Panc1 (cell line): ENCODE results near the gene MCF2L2.
A peak's percentile ranks its signal among the peaks of the same experiment; 100 is the strongest.

Experiments
- CTCF ChIP-seq: fragments of 450-650 bp; IDR thresholded peaks from 2 replicates; pipeline ENCODE4 v1.5.1; 2017; ENCODE audit warnings: mild to moderate bottlenecking
- SIN3A ChIP-seq: IDR thresholded peaks from 2 replicates; pipeline ENCODE4 v1.6.1; 2012; ENCODE audit warnings: low read depth, mild to moderate bottlenecking, low read length, moderate library complexity, borderline replicate concordance; ENCODE audit not compliant: insufficient read depth

GRCh38 chr3:183449391-183449790 lies 21.0 kb upstream of the MCF2L2 start:
- TF ChIP-seq CTCF (0 out of 2 replicates have a peak, but pooled peaks have one; percentile 26), SIN3A (no peak)
